ENCODE measurements around the gene LSP1.

DNA sequence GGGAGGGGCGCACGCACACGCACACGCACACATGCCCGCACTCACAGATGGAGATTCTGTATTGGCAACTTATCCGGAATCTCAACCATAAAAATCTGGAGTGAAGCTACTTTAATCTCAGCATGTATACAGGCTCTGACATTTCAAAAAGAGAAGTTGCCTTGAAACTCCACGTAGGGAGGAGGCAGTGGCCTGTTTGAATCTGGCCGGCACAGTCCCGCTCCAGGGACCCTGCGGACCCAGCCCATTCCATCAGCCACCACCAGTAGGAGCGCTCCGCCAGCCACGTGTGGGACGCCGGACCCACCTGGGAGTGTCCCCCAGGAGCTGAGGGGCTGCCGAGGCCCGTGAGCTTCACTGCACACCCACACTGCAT is 20.0 kb upstream of the LSP1 start:
- TF ChIP-seq, protein P1, sequence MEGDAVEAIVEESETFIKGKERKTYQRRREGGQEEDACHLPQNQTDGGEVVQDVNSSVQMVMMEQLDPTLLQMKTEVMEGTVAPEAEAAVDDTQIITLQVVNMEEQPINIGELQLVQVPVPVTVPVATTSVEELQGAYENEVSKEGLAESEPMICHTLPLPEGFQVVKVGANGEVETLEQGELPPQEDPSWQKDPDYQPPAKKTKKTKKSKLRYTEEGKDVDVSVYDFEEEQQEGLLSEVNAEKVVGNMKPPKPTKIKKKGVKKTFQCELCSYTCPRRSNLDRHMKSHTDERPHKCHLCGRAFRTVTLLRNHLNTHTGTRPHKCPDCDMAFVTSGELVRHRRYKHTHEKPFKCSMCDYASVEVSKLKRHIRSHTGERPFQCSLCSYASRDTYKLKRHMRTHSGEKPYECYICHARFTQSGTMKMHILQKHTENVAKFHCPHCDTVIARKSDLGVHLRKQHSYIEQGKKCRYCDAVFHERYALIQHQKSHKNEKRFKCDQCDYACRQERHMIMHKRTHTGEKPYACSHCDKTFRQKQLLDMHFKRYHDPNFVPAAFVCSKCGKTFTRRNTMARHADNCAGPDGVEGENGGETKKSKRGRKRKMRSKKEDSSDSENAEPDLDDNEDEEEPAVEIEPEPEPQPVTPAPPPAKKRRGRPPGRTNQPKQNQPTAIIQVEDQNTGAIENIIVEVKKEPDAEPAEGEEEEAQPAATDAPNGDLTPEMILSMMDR (IDR thresholded peaks at IDR 0.05) = no peak
- TF ChIP-seq POLR2A (IDR thresholded peaks at IDR 0.05) = no peak
